ENCODE results near the gene SYTL1.

The SYTL1 gene

DNA sequence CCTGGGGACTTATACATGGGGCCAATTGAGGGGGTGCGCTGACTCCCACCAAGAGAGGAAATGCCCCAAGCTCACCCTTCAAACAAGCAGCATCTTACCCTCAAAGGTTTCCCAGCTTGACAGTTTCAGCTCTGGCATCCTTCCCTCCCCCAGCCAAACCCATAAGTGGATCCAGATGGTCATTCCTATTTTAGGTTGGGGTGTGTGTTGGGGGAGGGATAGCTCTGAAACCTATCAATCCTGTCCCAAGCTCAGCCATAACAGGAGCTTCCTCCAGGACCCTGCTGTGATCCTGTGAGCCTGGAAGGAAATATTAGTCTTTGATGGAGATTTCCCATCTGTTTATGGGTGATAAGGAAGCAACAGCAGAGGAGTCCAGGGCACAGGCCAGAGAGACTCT lies 23.2 kb upstream of the SYTL1 start:
- DNase-seq (ENCODE audit: low read depth, low spot score), result no peak

DNA sequence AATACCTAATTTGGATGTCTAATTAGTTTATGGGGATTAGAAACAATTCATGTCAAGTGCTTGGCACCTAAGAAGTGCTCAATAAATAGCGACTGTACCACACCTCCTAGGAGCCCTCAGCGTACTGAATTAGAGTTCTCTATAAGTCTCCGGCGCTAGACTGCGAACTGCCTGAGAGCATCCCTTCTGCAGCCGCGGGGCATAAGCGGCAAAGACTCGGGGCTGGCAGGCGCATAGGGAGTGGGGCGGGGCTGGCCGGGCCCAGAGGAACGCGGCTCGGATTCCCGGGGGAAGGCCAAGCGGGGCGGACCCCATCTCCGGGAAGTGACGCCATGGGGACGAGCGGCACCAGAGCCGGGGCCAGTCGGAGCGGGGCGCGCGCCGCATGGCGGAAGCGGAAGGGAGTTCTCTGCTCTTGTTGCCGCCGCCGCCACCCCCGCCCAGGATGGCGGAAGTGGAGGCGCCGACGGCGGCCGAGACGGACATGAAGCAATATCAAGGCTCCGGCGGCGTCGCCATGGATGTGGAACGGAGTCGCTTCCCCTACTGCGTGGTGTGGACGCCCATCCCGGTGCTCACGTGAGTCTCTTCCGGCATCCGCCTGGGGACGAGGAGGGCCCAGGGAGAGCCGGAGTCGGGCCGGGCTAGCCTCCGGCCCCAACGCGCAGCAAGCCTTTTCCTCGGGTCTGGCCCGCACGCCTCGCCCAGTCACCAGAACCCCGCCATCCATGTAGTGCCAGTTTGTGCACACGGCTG lies 19.8 kb upstream of the SYTL1 start, which contains the start of gene TMEM222:
Gene TMEM222, plus strand, starts transcription at position 351 of the 756 bp plus-strand sequence. Its CDS starts 35 bp downstream, at position 386.
- peak; percentile 96 for DNase-seq (ENCODE audit: low read depth, low spot score)

DNA sequence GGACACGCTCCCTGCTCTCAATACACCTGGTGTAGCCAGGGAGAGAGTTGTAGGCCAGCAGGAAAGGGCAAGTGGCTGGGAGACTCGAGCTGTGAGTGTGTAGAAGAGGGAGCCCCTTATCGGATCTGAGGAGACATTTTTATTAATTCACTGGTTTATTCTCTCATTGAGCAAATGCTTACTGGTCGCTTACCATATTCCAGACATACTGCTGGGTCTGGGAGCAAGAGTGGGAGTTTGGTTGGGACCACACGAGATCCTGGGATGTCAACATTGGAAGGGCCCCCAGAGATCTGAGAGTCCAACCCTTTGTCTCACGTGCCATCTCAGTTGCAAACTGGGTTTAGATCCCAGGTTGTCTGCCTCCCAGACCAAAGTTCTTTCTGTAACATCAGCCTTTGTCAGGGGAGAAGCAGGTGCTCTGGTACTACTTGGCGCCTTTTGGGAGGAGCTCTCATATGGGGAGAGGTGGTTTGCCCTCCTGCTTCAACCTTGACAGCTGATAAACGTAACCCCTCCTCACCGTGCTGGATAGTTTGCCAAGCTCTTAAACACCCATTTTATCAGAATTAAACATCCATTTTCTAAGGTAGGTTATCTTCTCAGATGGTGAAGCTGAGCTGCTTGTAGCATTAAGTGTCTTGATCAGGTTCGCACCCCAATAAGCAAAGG lies 19.1 kb upstream of the SYTL1 start:
- no peak for DNase-seq (ENCODE audit: low read depth, low spot score)

DNA sequence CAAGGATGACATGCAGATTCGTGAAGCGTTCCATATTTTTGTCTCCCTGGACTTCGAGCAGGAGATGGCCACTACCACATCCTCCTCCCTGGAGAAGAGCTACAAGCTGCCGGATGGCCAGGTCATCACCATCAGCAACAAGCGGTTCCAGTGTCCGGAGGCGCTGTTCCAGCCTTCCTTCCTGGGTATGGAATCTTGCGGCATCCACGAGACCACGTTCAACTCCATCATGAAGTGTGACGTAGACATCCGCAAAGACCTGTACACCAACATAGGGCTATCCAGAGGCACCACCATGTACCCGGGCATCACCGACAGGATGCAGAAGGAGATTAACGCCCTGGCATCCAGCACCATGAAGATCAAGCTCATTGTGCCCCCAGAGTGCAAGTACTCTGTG lies 16.5 kb upstream of the SYTL1 start:
- DNase-seq (ENCODE audit: low read depth, low spot score), result no peak

DNA sequence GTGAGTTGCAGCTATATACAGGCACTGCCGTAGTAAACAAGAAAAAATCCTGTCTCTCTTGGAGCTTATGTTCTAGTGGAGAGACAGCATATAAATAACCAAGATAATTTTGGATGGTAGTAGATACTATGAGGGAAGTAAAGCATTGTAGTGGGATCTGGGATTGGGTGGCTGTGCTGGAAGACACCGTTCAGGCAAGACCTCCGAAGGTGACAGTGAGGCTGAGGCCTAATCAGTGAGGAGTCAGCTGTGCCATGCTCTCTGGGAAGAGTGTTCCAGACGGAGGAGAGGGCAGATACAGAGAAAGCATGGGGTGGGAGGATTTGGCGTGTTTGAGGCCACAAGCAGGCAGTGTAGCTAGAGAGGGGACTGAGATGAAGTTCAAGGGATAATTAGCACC lies 13.9 kb upstream of the SYTL1 start:
- DNase-seq (ENCODE audit: low read depth, low spot score), result no peak

DNA sequence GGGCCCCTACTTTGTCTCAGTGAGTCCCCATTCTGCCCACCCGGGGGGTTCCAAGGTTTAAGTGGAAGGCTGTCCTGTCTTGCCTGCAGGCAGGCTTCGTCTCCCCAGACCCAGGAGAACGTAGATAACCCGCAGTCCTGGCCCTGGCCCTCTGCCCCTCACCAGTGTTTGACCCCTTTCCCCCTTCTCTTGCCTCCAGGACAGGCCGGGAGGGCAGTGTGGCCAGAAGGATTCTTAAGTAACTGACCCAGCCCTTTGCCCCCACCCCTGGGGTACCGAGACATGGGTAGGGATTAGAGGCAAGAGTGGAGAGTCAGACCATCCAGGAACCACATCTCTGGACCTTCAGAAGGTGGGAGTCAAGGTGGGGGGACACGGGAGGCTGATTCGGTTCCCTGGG lies 11.0 kb upstream of the SYTL1 start:
- DNase-seq (ENCODE audit: low read depth, low spot score), result no peak

DNA sequence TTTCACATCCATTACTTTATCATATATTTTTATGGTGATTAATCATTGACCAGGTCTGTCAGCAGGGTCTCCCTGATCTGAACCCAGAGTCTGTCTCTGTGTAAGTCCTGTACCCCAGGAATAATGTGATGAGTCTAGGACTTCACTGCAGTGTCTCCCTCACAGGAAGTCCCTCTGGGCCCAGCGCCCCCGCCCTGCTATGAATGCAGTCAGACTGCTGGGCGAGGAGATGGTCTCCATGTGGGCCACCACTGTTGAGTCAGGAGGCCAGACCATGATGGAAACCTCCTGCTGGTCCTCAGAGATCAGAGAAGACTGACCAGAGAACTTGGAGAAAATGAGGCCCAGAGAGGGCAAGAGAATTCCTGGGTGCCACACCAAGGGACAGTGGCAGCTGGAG lies 10.4 kb upstream of the SYTL1 start:
- no peak for DNase-seq (ENCODE audit: low read depth, low spot score)

DNA sequence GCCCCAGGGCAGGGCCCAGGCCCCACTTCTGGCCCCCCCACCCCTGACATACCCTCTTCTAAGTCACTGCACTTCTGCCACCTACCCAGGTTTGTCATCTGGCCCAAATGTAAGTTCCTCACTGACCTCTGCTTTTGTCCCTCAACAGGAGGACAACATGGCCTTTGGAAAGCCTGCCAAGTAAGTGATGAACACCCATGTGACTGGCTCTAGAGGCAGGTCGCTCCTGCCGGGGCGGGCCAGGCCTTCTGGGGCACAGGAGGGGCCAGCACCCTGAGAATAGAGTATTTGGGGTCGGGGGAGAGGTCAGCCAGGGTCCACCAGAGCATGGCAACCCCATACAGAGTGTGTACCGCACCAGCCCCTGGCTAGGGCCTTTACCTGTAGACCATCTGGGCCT lies 9.9 kb upstream of the SYTL1 start:
- no peak for DNase-seq (ENCODE audit: low read depth, low spot score)

DNA sequence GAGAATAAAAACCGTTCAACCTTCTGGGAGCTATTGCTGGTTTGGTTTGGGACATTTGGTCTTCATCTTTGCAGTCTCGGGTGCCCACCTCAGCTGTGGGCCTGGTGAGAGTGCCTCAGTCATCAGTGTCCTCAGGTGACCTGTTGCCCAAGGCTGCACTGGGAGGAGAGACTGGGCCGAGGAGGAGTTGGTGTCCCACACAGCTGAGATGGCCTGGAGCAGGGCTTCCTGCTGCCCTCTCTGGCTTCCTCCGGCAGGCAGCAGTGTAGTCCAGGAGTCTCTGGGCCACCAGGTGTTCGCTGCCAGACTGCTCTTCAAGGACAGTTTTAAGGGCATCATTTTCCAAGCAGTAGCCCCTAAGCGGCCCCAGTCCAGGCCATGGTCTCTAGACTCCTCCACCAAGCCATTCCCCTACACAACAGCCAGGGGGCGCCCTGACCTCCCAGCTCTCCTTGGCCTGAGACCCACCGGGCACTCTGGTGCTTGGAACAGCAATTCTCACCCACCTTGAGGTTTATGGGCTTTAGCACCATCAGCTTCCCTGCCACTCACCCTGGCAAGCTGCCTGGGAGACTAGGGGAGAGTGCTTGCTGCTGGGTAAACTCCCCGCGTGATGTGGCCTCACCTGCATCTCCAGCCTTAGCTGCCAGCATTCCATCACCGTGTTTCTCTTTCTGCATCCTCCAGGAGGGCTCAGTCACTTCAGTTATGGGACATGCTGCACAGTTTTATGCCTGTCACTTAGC lies 9.1 kb upstream of the SYTL1 start:
- no peak for DNase-seq (ENCODE audit: low read depth, low spot score)

DNA sequence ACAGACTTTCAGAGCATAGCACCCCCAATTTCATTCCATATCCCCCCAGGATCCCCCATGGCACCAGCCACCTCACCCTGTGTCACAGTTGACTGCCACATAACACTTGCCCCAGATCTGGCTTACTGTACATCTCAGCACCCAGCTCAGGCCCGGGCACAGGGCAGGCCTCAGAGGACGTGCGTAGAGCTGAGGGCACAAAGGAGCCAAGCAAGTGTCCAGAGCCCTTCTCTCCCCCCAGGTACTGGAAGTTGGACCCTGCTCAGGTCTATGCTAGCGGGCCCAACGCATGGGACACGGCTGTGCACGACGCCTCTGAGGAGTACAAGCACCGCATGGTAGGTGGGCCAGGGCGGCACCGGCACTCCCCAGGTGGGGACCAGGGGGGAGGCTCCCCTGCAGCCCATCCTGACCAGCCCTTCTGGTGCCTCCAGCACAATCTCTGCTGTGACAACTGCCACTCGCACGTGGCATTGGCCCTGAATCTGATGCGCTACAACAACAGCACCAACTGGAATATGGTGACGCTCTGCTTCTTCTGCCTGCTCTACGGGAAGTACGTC lies 8.0 kb upstream of the SYTL1 start:
- DNase-seq (ENCODE audit: low read depth, low spot score), result no peak

DNA sequence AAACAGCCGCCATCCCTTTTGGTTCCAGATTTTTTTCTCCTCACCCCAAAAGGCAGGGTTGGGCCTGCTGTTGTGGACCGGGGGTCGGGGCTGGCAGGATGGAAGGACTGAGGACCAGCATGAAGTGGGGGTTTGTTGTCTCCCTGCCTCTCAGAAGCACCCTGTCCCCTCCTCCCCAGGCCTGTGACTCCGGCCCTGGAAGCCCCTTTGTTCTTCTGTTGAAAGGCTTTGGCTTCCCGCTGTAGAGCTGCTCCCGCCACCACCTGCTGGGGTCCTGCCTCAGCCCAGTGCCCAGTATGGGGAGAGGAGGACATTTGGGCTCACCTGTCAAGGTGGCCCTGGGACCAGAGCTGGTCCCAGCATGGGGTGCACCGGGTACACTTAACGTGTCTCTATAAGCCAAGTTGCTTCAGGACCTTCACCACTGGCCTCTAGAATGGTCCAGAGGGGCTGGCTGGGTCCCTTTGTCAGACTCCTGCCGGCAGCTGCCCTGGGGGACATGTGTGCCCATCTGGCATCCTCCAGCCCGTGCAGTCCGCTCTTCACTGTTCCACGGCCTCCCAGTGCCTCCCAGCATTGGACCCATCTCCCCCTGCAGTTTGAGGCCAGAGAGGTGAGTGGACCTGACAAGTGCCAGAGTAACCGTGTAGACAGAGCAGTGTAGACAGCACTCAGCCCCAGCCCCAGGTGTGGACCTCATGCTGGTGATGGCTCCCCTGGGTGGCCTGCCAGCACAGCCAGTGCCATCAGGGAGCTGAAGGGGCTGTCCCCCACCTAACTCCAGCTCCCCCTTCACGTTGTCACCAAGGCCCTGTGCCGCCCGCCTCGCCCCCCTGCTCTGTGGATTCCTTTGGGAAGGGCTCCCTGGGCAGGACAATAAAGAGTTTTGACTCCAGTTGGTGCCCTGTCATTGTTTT lies 6.1 kb upstream of the SYTL1 start:
- no peak for DNase-seq (ENCODE audit: low read depth, low spot score)

DNA sequence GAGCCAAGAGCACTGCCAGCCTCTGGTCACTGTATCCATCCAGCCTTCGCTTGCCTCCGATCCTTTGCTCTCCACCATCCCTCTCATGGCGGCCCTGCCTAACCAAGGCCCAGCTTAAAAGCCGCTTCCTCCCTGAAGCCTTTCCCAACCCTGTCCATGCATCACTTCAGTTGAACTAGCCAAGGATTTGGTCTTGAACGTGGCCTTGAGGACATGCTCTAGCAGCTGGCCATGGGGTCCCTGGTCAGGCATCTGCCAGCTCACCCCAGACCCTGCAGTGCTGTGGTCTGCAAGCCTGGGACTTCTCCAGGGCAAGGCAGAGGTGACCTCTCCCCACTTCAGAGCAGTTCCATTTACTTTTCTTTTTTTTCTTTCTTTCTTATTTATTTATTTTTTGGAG lies 5.1 kb upstream of the SYTL1 start:
- no peak for DNase-seq (ENCODE audit: low read depth, low spot score)

DNA sequence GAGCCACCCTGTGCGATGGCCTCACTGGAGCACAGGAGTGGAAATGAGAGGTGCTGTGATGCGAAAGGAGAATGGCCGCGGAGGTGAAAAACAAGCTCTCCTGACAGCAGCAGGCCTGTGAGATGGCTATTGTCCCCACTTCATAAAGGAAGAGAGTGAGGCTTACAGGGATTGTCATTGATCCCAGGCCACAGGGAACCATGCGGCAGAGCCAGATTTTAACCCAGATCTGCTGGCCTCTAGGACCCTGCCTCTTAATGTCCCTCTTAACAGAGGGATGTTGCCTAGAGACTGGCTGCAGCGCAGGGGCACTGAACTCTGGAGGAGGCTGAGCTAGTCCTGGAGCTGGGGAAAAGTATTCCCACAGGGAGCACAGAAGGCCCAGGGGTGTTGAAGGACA lies 3.1 kb upstream of the SYTL1 start:
- DNase-seq (ENCODE audit: low read depth, low spot score), result no peak

DNA sequence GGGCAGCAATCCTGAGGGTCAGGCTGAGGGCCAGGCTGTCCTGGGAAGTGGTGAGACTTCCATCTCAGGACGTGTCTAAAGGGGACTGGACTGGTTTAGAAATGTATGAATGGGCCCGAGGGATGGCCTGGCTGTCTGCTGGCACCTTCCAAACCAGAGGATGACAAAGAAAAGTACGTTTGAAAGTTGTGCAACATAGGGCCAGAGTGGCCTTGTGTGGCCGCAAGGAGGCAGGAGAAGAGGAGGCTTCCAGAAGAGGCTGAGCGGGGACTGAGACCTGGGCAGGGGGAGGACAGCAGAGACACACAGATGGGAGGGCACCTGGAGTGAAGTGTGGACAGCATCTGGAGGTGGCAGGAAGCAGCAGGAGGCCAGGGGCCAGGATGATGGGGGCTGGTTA lies 2.6 kb upstream of the SYTL1 start:
- no peak for DNase-seq (ENCODE audit: low read depth, low spot score)

DNA sequence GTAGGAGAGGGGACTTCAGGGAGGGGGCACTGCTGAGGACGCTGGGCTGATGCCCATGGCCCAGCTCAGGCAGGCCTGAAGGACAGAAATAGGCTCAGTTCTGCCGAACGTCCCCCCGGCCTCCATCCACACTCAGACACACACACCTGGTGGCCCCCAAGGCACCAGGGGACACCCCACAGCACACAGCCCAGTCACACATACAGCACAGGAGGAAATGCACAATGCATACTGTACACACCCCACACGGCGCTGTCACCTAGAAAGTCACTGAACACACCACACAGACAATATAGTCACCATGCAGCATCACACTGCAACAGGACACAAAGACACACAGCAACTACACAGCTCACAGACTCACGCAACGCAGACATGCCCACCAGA lies 562 bp downstream of the SYTL1 start:
- DNase-seq (ENCODE audit: low read depth, low spot score), result no peak

DNA sequence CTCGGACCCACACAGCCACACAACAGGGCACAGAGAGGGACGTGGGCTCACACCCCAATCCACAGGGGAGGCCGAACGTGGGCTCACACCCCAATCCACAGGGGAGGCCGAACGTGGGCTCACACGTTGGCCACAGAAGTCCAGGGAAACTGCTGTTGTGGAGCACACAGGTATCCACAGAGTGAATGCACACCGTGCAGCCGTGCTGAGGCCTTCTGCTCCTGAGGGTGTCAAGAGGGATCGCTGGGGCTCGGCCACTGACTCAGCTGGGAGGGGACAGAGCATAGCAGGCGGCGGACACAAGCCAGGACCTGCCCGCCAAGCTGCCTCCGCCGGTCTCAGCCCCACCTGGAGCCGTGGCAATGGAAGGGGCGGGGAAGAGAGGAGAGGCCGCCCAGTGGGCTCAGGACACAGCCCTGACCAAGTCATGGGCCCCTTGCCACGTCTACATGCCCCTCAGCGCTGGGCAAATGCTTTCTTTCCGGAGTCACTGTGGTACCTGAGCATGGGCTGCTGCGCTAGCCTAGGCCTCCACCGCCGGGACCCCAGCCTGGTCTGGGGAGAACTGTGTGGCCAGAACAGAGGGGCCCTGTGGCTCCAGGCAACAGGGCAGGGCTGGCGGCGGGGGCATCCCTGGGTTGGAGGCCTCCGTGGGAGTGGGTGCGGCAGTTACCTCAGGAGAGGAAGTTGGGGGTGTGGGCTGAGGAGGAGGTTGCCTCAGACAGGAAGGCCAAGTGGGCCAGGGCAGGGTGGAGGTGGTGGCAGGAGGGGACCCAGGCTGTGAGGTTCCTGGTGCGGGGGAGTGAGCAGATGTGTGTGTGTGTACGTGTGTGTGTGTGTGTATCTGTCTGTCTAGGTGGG lies 1.2 kb downstream of the SYTL1 start:
- DNase-seq (ENCODE audit: low read depth, low spot score), result peak; percentile 34

DNA sequence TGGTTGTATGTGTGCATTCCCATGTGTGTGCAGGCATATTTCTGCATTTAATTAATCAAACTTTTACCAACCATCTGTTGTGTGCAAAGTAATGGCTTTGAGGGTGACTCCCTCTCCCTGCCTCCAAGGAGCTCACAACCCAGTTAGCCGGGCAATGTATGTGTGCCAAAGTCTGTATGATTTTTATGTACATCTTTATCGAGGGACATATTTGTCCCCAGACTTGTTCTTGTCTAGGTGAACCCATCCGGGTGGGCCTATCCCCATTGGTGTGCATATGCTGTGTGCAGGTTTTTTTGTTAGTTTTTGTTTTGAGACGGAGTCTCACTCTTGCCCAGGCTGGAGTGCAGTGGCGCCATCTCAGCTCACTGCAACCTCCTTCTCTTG lies 1.8 kb downstream of the SYTL1 start:
- no peak for DNase-seq (ENCODE audit: low read depth, low spot score)

DNA sequence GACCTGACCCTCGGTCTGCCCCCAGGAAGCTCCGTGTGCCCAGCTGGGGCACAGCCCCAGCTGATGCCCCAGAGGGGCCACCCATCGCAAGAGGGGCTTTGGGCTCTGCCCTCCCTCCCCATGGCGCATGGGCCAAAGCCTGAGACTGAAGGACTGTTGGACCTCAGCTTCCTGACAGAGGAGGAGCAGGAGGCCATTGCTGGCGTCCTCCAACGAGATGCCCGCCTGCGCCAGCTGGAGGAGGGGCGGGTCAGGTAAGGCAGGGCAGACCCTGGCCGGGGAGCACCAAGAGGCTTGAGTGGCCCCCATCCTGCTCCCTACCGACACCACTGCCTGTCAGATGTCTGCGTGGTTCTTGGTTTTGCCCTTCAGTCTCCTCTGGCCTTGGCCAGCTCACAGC lies 3.5 kb downstream of the SYTL1 start:
- DNase-seq (ENCODE audit: low read depth, low spot score), result no peak

DNA sequence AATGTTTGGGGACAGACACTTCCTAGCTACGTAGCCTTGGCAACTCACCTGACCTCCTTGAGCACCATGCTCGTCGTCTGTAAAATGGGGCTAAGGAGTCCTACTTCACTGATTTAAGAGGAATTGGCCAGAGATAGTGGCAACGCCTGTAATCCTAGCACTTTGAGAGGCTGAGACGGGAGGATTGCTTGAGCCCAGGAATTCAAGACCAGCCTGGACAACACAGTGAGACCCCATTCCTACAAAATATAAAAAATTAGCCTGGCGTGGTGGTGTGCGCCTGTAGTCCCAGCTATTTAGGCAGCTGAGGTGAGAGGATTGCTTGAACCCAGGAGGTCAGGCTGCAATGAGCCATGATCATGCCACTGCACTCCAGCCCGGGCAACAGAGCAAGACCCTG lies 4.5 kb downstream of the SYTL1 start:
- no peak for DNase-seq (ENCODE audit: low read depth, low spot score)

DNA sequence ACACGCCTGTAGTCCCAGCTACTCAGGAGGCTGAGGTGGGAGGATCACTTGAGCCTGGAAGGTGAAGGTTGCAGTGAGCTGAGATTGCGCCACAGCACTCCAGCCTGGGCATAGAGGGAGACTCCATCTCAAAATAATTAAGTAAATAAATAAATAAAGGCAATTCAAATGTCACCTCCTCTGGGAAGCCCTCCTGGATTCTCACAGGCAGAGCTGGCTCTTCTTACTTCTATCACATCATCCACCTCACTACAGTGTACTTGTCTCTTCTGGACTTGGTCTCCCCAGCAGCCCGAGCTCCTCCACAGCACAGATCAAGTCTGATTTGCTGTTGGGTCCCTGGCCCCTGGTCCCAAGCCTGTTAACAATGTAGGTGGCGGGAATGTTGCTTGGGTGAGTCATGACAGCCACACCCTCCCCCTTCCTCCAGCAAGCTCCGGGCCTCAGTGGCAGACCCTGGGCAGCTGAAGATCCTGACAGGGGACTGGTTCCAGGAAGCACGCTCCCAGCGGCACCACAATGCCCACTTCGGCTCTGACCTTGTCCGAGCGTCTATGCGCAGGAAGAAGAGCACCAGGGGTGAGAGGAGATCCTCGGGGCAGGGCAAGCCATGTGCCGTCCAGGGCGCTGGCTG lies 5.3 kb downstream of the SYTL1 start:
- DNase-seq (ENCODE audit: low read depth, low spot score), result no peak
